ENCODE data around the gene CLNK.

Gene CLNK

DNA sequence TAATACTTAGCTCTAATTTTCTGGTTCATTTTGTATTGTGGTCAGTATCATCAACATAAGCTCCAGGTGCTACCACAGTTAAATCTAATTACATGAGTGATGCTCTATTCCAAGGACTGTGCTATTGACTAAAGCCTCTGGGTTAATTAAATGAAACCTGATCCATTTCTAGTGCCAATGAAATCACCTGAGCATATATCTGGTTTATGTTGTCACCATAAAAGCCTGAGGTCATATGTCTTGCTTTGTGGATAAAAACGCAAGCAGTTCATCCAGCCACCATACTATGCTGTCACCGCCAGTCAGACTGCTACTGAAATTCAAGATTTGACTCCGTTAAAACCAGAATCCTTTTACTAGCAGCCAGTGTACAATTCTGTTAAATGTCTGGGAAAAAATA, 163.1 kb downstream of the CLNK start:
- no peak for DNase-seq (ENCODE audit: low read depth)

DNA sequence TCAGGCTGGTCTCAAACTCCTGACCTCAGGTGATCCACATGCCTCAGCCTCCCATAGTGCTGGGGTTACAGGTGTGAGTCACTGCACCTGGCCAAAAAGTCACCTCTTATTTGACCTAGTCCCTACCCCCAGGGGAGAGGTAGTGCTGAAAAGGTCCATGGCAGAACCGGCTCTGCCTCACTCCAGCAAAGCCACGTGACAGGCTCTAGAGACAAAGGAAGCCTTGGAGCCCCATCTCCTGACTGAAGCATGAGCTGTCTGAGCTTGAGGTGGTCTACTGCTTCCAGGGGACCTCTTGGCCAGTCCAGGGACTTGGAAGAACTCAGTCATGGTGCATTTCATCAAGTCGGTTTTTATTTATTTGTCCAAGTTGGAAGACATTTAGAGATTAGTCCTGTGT, 174.8 kb downstream of the CLNK start:
- DNase-seq (ENCODE audit: low read depth), result no peak

DNA sequence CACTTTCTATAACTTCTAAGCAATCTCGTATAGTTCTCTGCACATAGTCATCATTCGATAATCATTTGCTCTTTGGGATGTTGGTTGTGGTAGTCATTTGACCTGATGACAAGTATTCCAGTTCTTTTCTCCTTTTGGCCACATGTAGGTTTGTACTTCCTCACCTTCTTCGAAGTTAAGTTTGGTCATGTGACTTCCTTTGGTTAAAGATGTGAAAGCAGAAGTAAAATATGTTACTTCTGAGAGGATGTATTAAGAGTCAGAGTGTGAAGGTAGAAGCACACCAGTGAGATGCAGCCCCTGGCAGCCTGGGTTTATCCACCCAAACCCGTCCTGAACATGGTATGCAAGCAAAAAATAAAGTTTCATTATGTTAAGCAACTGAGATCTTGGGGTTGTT, 178.5 kb downstream of the CLNK start:
- no peak for DNase-seq (ENCODE audit: low read depth)

DNA sequence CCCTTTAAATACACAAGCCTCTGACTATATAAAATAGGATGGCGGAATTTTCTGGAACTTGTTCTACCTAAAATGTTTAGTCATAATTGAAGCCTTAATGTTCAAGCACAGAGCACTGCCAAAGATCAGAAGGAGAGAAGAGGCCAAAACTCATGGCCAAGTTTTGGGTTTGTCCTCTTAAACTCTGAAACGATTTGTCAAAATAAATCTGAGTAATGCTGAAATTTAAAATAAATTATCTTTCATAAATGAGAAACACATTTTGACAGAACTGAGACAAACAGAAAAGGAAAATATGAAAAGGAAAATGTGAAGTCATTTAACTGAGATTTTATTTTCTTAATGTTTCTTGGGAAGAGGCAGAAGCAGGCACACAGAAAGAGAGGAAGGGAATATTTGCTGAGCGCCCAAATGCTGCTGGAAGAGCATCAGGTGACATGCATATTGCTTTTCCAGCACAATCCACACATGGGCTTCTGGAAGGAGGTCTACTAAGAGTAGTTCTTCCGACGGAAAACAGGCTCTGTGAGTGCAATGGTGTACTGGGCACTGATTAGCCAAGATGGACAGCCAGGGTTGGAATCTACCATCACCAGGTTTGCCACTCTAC, 179.9 kb downstream of the CLNK start:
- no peak for DNase-seq (ENCODE audit: low read depth)

DNA sequence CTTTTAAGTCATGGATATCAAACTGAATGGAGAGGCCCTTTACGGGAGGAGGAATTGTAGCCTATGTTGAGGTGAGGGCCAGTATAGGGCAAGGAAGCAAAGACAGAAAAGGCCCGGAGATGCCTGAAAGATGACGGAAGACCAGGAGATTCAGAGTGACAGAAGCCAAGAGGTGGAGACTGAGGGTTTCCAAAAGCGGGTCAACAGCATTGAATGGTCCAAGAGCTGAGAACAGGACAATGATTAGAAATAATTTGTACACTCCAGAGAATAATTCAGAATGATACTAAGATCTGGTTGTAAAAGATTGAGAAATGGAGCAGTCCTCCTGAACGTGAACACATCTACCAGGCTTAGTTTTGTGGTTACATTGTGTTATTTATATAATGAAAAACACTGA, 181.9 kb downstream of the CLNK start:
- DNase-seq (ENCODE audit: low read depth), result no peak

DNA sequence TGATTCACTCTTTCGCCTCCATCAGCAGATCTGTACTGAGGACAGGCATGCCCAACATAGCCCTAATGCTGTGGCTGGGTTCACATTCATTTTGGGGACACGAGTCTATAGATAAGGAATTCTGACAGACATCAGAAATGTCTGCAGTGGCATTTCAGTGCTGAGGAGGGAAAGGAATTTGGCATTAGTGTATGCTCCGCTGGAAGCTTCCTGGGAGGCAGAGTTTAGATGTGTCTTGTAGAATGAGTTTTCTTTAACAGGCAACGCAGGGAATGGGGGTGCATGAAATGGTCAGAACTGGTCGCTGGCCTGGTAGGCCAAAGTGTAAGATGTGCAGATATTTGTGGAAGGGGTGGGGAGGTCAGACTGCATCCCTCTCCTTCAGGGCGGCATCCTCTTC, 183.8 kb downstream of the CLNK start:
- DNase-seq (ENCODE audit: low read depth), result no peak

DNA sequence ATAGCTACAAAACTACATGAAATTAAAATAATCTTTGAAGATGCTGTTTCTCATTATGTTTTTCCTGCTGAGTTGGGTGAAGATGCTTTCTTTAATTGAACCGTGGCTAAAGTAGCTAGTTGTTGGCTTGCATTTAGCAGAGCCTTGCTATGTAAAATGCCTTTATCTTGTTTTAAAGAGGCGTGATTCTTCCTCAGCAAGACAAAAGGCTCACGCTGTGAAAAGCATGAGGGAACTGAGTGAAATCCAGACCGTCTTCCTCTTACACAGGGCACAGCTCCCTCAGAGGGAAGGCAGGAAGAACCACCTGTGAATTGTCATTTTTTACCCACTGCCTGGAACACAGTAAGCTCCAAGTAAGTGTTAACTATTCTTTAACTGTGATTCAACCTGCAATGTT, 188.4 kb downstream of the CLNK start:
- DNase-seq (ENCODE audit: low read depth), result no peak

DNA sequence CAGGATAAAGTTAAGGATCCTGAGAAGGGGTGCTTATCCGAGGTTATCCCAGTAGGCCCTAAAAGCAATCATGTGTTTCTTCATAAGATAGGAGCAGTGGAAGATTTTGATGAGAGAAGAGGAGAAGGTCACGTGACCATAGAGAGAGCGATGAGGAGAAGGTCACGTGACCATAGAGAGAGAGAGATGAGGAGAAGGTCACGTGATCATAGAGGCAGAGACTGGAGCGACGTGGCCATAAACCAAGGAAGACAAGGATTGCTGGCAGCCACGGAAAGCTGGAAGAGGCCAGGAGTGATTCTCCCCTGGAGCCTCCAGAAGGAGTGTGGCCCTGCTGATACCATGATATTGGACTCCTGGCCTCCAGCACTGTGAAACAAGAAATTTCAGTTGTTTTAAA, 188.9 kb downstream of the CLNK start:
- no peak for DNase-seq (ENCODE audit: low read depth)

DNA sequence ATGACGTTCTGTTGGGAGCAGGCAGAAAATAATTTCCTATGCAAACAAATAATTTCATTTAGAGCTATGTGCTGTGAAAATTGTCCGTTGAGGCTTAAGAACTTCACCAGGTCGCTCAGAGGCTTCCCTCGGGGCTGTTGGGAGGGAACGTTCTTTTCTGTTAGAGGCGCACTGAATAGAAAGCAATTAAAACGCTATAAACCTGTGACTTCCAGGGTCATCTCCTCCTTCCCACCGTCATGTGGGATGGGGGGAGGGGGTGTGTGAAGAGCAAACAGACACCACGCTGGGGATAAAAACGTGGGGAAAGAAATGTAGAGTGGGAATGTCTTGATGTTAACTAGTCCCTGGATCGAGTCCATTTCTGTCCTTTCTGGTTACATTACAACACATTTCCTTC, 192.1 kb downstream of the CLNK start:
- no peak for DNase-seq (ENCODE audit: low read depth)

DNA sequence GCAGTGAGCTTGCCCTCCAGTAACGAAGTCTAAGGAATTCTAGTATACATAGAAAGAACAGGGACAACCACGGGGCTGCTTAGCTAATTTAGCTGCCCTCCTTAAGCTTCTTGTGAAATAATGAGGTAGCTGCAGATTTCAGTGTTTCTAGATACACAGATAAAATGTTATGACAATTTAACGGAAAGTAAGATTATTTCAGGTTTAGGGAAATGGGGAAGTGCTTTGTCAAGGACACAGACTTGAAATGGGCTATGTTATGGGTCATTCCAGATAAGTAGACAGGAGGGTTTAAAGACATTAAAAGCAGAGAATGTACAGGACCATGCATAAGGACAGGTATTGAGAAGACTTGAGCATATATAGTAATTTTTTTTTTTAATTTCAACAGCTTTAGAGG, 193.2 kb downstream of the CLNK start:
- no peak for DNase-seq (ENCODE audit: low read depth)

DNA sequence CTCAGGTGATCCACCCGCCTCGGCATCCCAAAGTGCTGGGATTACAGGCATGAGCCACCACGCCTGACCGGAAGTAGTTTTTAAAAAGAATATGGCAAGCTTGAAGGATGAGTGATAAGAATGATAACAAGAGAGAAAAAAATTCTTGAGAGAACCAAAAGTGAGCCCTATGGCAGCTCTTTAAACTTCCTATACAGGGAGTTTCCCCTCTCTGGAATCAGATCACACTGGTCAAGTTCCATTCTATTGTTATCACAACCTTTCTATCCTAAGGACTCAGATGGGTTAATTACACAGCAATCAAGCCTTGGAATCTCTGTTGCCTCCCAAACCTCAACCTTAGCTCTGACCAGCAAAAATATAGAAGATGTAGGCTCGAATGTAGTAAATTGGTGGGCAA, 193.6 kb downstream of the CLNK start:
- no peak for DNase-seq (ENCODE audit: low read depth)

DNA sequence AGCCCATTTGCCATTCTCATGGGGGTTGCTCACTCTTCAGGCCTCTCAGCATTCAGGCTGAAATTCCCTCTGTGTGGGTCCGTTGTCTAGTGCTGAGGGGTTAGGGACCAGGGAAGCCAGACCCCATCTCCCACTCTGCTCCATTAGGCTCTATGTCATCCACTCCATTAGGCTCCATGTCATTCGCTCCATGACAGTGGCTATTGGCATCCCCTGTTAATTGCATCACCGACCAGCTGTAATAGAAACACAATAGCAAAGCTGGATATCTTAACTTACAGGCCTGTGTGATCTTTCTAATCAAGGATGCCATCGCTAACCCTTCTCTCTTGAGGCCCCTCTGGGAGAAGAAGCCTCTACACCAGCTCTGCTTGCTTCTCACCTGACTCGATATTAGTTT, 201.7 kb downstream of the CLNK start:
- no peak for DNase-seq (ENCODE audit: low read depth)

DNA sequence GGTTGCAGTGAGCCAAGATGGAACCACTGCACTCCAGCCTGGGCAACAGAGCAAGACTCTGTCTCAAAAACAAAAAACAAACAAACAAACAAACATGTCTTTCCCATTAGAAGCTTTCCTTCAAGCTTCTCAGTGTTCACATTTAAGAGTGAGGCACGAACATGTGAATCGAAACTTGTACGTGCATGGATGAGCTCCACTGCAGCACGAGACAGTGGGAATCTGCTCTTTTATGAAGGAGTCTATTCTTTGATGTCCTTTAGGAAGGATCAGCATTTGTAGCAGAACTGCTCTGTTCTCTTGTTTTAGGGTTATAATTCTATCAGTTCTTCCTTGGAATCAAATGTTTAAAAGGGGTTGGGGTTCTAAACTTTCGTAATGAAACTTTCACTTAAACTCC, 204.0 kb downstream of the CLNK start:
- no peak for DNase-seq (ENCODE audit: low read depth)

DNA sequence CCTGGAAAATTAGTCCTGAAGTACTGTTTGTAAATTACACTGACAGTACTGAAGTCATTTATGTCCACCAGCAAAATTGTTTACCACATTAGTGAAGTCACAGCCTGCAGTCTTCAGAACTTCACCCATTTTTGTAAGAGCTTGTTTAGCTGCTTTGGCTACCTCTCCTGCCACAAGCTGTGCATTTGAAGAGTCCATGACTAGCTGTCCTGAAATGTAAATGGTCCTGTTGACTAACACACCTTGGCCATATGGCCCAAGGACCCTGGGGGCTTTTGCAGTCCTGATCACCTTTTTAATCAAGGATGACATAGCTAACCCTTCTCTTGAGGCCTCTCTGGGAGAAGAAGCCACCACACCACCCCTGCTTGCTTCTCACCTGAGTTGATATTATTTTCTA, 205.9 kb downstream of the CLNK start:
- no peak for DNase-seq (ENCODE audit: low read depth)

DNA sequence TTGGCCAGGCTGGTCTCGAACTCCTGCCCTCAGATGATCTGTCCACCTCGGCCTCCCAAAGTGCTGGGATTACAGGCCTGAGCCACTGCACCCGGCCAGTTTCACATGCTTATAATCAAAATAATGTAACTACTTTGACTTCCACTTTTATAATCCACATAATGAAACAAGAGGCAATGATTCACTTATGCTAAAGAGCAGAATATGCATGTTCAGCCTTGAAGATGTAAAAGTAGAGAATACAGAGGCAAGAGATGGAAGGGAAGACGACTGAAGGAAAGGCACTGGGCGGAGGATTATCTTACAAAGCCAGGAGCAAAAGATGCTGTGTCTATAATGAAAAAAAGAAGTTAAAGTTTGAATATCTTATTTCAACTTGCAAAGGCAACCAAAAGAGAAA, 214.1 kb downstream of the CLNK start:
- DNase-seq (ENCODE audit: low read depth), result no peak

DNA sequence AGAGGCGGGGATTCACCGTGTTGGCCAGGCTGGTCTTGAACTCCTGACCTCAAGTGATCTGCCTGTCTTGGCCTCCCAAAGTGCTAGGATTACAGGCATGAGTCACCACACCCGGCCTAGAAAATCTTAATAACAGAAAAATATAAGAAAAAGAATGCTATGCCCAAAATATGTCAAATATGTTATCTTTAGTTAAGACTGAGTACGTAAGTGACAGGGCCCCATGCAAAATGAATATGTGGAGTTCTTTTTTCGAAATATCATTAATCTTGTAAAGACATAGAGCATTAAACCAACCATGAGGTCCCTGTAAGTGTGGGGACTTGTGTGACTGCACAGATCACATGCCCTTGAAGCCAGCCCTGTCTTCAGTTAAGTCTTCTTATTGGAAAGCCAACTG, 218.4 kb downstream of the CLNK start:
- no peak for DNase-seq (ENCODE audit: low read depth)

DNA sequence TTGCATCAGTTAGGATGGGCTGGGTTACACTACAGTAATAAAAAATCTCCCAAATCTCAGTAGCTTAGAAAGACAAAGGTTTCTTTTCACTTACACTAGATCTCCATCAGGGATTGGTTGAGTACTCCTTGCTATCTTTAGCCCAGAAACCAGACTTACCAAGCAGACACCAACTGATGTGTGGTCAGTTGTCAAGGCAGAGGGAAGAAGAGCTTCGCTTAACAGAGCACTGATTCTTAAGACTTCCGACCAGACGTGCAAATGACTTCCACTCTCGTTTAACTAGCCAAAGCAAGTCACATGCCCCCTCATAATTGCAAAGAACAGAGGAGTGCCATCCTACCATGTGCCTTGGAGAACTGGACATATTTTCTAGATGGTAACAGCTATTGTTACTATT, 221.7 kb downstream of the CLNK start:
- DNase-seq (ENCODE audit: low read depth), result no peak

DNA sequence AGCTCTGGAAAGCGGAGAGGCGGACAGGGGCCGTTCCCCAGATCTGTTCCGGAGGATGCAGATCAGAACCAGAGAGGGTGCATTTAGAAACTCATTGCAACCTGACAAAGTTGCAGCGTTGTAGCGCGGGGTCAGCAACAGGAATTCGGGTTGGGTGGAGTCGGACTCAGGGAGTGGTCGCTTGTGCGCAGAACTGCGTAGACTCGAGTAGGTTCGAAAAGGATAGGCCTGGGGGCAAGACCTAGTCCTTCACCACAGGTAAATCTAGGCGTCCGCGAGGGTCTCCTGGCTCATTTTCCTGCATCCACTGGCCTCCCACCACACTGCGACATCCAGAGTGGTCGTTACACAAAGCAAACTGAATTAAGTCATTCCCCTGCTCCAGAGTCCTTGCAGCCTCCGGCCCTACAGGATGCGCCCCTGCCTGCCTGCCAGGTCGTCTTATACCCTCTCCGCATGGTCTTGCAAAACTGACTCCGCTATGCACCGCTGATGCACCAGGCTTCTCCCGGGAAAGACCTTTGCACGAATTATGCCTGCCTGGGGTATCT, 222.6 kb downstream of the CLNK start:
- DNase-seq (ENCODE audit: low read depth), result no peak

DNA sequence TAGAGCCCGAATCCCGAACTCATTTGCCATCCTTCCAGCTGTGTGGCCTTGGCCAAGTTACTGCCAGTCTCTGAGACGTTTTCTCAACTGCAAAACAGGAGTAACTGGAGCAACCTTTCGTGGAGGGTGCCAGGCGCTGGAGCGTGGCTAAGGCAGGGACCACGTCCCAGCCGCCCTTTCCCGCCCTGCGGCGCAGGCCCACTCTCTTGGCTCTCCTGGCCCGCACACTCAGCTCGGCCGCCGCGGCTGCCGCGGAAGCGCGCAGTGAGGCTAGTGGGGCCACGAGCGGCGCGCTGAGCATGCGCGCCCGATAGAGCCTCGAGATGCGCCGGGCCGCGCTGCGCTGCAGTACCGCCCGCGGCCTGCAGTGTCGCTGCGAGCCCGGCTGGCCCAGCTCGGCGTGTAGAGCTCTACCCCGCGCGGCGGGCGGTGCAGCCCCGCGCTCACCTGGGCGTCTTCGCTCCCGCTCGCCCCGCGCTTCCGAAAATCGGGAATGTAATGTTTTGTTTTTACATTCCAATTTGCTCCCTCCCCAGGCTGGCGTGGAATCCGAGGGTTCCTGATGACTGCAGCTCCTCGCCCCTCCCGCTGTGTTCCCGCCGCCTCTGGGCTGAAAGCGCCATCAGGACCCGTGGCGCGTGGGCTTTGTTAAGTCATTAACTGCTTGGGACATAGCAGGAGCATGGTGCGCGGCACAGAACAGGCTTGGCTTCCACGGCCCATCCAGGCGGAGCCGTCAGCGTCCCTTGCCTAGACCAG, 223.3 kb downstream of the CLNK start:
- peak; percentile 48 for DNase-seq (ENCODE audit: low read depth)

DNA sequence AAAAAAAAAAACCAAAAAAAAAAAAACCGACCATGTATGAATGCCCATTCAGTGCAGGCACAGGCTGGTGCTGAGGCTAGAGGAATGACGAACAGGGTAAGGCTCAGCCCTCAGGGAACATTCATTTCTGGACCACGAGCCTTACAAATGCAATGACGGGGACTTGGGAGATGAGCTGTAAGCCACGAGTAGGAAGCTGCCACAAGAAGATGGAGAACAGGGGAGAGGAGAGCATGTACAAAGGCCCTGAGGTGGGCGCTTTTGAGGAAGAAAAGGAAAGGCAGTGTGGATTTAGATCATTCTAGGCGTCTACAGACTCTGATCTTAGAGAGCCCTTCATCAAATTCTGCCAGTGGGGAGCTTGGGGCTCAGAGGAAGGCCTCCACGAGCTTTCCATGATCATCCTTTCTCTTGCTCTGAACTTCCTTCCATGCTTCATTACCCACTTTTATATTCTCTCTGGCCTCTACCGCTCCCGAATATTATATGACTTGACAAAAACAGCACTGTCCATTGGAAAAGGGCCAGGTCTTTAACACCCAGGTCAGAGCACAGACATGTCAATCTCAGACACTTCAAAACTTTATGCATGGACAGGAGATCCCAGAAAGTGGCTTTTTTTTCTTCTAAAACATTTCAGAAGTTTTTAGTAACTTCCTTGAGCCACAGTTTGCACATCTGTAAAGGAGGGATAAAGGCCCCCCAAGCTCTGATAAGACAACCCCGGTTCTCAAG, 224.1 kb downstream of the CLNK start:
- DNase-seq (ENCODE audit: low read depth), result no peak

DNA sequence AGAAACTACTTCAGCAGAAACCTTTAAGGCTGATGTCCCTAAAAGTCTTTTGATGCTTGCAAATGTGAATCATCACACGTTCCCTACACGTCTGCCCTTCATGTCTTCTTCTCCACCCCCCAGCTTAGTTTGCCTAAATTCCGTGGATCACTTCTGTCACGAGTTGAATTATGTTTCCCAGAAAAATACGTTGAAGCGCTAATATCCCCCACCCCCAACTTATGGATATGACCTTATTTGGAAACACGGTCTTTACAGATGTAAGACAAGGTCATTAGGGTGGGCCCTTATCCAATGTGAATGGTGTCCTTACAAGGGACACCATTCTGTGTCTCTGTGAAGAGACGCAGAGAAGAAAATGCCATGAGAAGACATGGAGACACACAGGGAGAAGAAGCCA, 225.3 kb downstream of the CLNK start:
- DNase-seq (ENCODE audit: low read depth), result no peak

DNA sequence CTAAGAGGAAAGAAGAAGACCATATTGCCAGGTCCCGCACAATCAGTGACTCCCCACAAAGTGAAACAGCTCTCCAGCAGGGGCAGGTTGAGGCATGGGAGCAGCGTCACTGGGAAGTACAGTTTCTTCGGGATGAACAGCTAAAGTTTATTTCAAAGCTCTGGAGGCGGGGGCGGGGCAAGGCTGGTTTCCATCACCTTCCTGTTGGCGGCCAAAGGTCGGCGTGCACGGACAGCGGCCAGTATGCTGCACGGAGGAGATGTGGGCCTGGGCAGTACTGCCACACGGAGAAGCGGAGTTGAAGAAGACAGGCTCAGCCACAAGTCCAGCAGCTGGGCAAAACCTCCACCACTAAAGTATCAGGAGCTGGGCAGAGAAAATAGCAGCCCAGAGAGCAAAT, 226.4 kb downstream of the CLNK start:
- no peak for DNase-seq (ENCODE audit: low read depth)

DNA sequence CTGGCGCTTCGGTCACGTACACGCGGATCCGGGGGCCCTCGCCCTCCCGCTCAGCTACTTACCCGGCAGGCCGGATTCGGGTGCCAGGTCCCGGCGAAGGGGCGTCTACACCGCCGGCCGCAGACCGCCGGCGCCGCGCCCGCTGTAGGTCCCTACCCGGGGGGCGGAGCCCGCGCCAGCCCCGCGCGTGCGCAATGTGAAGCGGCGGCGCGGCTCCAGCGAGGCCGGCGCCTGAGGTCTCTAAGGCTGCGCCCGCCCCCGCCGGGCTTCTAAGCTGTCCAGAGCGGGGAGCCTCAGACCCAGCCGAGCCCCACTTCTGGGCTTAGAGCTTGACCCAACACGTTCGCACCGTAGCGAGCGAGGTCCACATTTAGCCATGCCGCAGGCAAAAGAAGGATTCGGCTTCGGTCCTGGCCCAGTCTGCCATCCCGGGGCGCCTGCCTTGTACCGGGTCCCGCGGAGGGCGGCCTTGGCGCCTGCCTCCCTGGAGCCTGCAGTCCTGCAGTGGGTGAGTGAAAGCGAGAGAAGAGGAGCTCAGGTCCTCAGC, 227.2 kb downstream of the CLNK start, which contains the start of gene ZNF518B:
ZNF518B (minus strand) TSS at position 172 of the 547 bp plus-strand sequence. CDS start 11,098 bp downstream, outside the sequence.
- DNase-seq (ENCODE audit: low read depth), result peak; percentile 43
